ENCODE data around the gene CYB561A3.

GRCh38 chr11:61309739-61310138 is 51.9 kb downstream of the CYB561A3 start:
- TF ChIP-seq POLR2AphosphoS5 (IDR thresholded peaks at IDR 0.05; ENCODE audit: borderline replicate concordance, low read depth, low read length) (no peak), FOXP2 (optimal IDR thresholded peaks at IDR 0.05; ENCODE audit: control extremely low read depth, extremely low read length, insufficient read depth) (no peak)
